HG02623 (cell line): ENCODE results near the gene TMTC4.
A peak's percentile ranks its signal among the peaks of the same experiment; 100 is the strongest.
"Not testable (repeated sequence)": the region's sequence is repeated elsewhere in the genome, so short reads cannot be mapped to it uniquely, and the experiment has no call there.

Experiments used
- ATAC-seq: cut with Tn5 transposase; IDR thresholded peaks from one replicate; pipeline ENCODE4 v1.9.1; 2021; ENCODE audit warnings: moderate library complexity; ENCODE audit not compliant: unreplicated experiment

The TMTC4 gene

GRCh38 chr13:100630555-100630954, 44.0 kb downstream of the TMTC4 start:
- no peak for ATAC-seq

GRCh38 chr13:100627120-100627519, 47.5 kb downstream of the TMTC4 start:
- no peak for ATAC-seq

GRCh38 chr13:100625447-100625846, 49.1 kb downstream of the TMTC4 start:
- no peak for ATAC-seq

GRCh38 chr13:100620792-100621191, 53.8 kb downstream of the TMTC4 start:
- no peak for ATAC-seq

- no peak for ATAC-seq
Measured at GRCh38 chr13:100619940-100620339, 54.7 kb downstream of the TMTC4 start.

- not testable (repeated sequence) for ATAC-seq
Measured at GRCh38 chr13:100618897-100619296, 55.7 kb downstream of the TMTC4 start.

GRCh38 chr13:100613031-100613430, 61.6 kb downstream of the TMTC4 start:
- no peak for ATAC-seq

GRCh38 chr13:100611678-100612492, 62.7 kb downstream of the TMTC4 start:
- ATAC-seq, result no peak

GRCh38 chr13:100610391-100611347, 63.9 kb downstream of the TMTC4 start:
- peak; percentile 36 for ATAC-seq

GRCh38 chr13:100608906-100609305, 65.7 kb downstream of the TMTC4 start:
- peak; percentile 83 for ATAC-seq

GRCh38 chr13:100608489-100608888, 66.1 kb downstream of the TMTC4 start:
- no peak for ATAC-seq

- ATAC-seq, result no peak
Measured at GRCh38 chr13:100604918-100605710, 69.5 kb downstream of the TMTC4 start.

- ATAC-seq, result no peak
Measured at GRCh38 chr13:100602493-100603111, 72.0 kb downstream of the TMTC4 start.

- ATAC-seq, result no peak
Measured at GRCh38 chr13:100601716-100602115, 72.9 kb downstream of the TMTC4 start.

- ATAC-seq, result no peak
Measured at GRCh38 chr13:100600915-100601314, 73.7 kb downstream of the TMTC4 start.

GRCh38 chr13:100600461-100600860, 74.1 kb downstream of the TMTC4 start:
- ATAC-seq, result no peak

- ATAC-seq, result no peak
Measured at GRCh38 chr13:100597253-100597652, 77.3 kb downstream of the TMTC4 start.

- no peak for ATAC-seq
Measured at GRCh38 chr13:100596516-100596915, 78.1 kb downstream of the TMTC4 start.

GRCh38 chr13:100594731-100595130, 79.9 kb downstream of the TMTC4 start:
- ATAC-seq, result no peak

- ATAC-seq, result no peak
Measured at GRCh38 chr13:100594255-100594654, 80.3 kb downstream of the TMTC4 start.
